ENCODE results near the gene GLRX. TPM values are rescaled to one million over a fixed set of nuclear protein-coding genes. Genes with fewer than 3 reads are reported as not detected.

GLRX gene
- total and polyA plus RNA-seq, 10 of the 15 experiments (the other 5 are each of a cell fraction or from before 2014, with no cell fraction given), result 63.0 to 366 (median 186) TPM

- in situ Hi-C loops (cut with MboI) (loop anchor here (5.0 kb wide), 3 partner anchors 478 to 743 kb away; no protein-coding TSS in a partner anchor), intact Hi-C loops (cut with micrococcal nuclease; ENCODE audit: unreplicated experiment) (loop anchor here (1.0 to 5.0 kb wide), 6 partner anchors 26 to 742 kb away; partner anchors contain the start of gene ELL2)
- ChIA-PET RAD21 (ENCODE audit: unreplicated experiment) (interaction anchor here (0.7 to 13.6 kb wide), 18 partner anchors 11 to 481 kb away, joined by 3 to 182 read pairs (median 4); no protein-coding TSS in a partner anchor), CTCF (interaction anchor here (0.7 to 20.1 kb wide), 26 partner anchors 9 to 922 kb away, joined by 3 to 360 read pairs (median 4); no protein-coding TSS in a partner anchor), SMC1A (ENCODE audit: uncharacterized antibody, unreplicated experiment) (interaction anchor here (0.8 to 18.3 kb wide), 29 partner anchors 9 to 743 kb away, joined by 3 to 289 read pairs (median 4); no protein-coding TSS in a partner anchor), POLR2A (interaction anchor here (3.3 kb wide), 1 partner anchor 11 kb away, joined by 13 read pairs; no protein-coding TSS in a partner anchor)
- Histone ChIP-seq H4K20me1 (ENCODE audit: control insufficient read depth, insufficient read depth) (no peaks in the 10 kb centered on the region), H3K9ac (ENCODE audit: control insufficient read depth, insufficient read depth, low read length) (no peak overlapping the region), H3K36me3 (ENCODE audit: control insufficient read depth in 2 of 2, insufficient read depth in 2 of 2, low read length in 1 of 2) (no peaks in the 10 kb centered on the region), H3K79me2 (ENCODE audit: control insufficient read depth, insufficient read depth, low read length) (no peaks in the 10 kb centered on the region), H3K4me3 (no peak overlapping the region; the same call in 1 of the 2 replicates), H3K4me2 (ENCODE audit: control insufficient read depth, insufficient read depth) (peak overlapping the region; percentile 78), H3K27me3 (replicated peaks in 1 of 2; ENCODE audit: control insufficient read depth in 2 of 2, insufficient read depth in 2 of 2, low read length in 1 of 2) (no peaks in the 10 kb centered on the region), H3K4me1 (ENCODE audit: control insufficient read depth, insufficient read depth, low read length) (peaks cover 21% of the 10 kb centered on the region), H2AFZ (ENCODE audit: control insufficient read depth, low read depth, low read length) (peak overlapping the region; percentile 79), H3K27ac (ENCODE audit: control insufficient read depth, insufficient read depth) (no peak overlapping the region), H3K9me3 (replicated peaks; ENCODE audit: control insufficient read depth, insufficient read depth, low read length) (no peaks in the 10 kb centered on the region; the same call in 2 of the 3 replicates)
- peak; percentile 93 for FAIRE-seq
- ATAC-seq, result peak; percentile 95
- WGBS (ENCODE audit: insufficient coverage, insufficient replicate concordance, low lambda C conversion rate, missing lambda C conversion rate), result 22% methylated on average over 28 of the region's 28 CpGs
- peak; percentile 67 for DNase-seq (ENCODE audit: low read depth, low spot score)
- no TSS peak for BruUV-seq (replicated peaks)
- TF ChIP-seq NBN (IDR thresholded peaks at IDR 0.05) (peak; percentile 68), HDAC2 (IDR thresholded peaks at IDR 0.05) (no peak), NKRF (conservative IDR thresholded peaks at IDR 0.05) (no peak), MXI1 (IDR thresholded peaks at IDR 0.05; ENCODE audit: low read depth, low read length) (no peak), PML (IDR thresholded peaks at IDR 0.05; ENCODE audit: low read length) (no peak), RAD21 (IDR thresholded peaks at IDR 0.05; ENCODE audit: insufficient read depth, low read depth, low read length) (peak; percentile 99), RB1 (IDR thresholded peaks at IDR 0.05; ENCODE audit: borderline replicate concordance) (peak; percentile 55; the same call in 1 of the 2 replicates), NR2F1 (conservative IDR thresholded peaks at IDR 0.05) (no peak), LARP7 (IDR thresholded peaks at IDR 0.05) (peak; percentile 84), YY1 (IDR thresholded peaks at IDR 0.05; ENCODE audit: low read depth, low read length) (peak; percentile 81; the same call in 1 of the 2 replicates), STAT1 (conservative IDR thresholded peaks at IDR 0.05) (peak; percentile 93), PRDM15 (CRISPR knock-in tag; IDR thresholded peaks at IDR 0.05) (no peak), MEF2B (IDR thresholded peaks at IDR 0.05; ENCODE audit: partially characterized antibody, poor library complexity, severe bottlenecking) (peak; percentile 39), IRF4 (IDR thresholded peaks at IDR 0.05; ENCODE audit: low read depth, low read length) (0 out of 2 replicates have a peak, but pooled peaks have one; percentile 37), CBFB (IDR thresholded peaks at IDR 0.05; ENCODE audit: low read depth) (0 out of 2 replicates have a peak, but pooled peaks have one; percentile 46), TAF1 (IDR thresholded peaks at IDR 0.05; ENCODE audit: borderline replicate concordance, low read depth, low read length) (no peak), KLF5 (IDR thresholded peaks at IDR 0.05; ENCODE audit: partially characterized antibody) (no peak)
Measured at GRCh38 chr5:95858661-95859595, 36.4 kb upstream of the GLRX start.
